Stimulated activated naive CD8-positive, alpha-beta T cell treated with anti-CD3 and anti-CD28 coated beads, Interleukin-15, Interleukin-2, amounts not matched to agents 100 U/mL and 50 U/mL, for 24 hours (primary cell): ENCODE measurements around the gene STXBP6.
A peak's percentile ranks its signal among the peaks of the same experiment; 100 is the strongest.
"Not testable (repeated sequence)": the region's sequence is repeated elsewhere in the genome, so short reads cannot be mapped to it uniquely, and the experiment has no call there.

Experiments used
- ATAC-seq: fragments of 150-1000 bp; cut with Tn5 transposase; one replicate; pipeline ENCODE4 v1.10.0; 2021
- DNase-seq: peaks from one replicate; pipeline ENCODE4 v3.0.0; 2021

The STXBP6 gene

GRCh38 chr14:24828486-24828885 lies 221.5 kb downstream of the STXBP6 start:
- ATAC-seq (no peak), DNase-seq (no peak)

- DNase-seq (no peak), ATAC-seq (no peak)
These were observed 223.6 kb downstream of the STXBP6 start for GRCh38 chr14:24826390-24826789.

- DNase-seq (no peak), ATAC-seq (no peak)
These were observed 229.3 kb downstream of the STXBP6 start for GRCh38 chr14:24820616-24821015.

GRCh38 chr14:24818823-24819341 lies 231.1 kb downstream of the STXBP6 start:
- DNase-seq: no peak
- ATAC-seq: no peak

GRCh38 chr14:24818058-24818822 lies 231.7 kb downstream of the STXBP6 start:
- no peak for ATAC-seq
- DNase-seq: no peak

GRCh38 chr14:24817212-24818057 lies 232.5 kb downstream of the STXBP6 start:
- DNase-seq (no peak), ATAC-seq (no peak)

- DNase-seq (no peak), ATAC-seq (no peak)
These were observed 233.1 kb downstream of the STXBP6 start for GRCh38 chr14:24816929-24817211.

GRCh38 chr14:24816011-24816928 lies 233.7 kb downstream of the STXBP6 start:
- no peak for ATAC-seq
- no peak for DNase-seq

GRCh38 chr14:24815543-24815942 lies 234.4 kb downstream of the STXBP6 start:
- DNase-seq (no peak), ATAC-seq (no peak)

- ATAC-seq: no peak
- DNase-seq: no peak
These were observed 235.0 kb downstream of the STXBP6 start for GRCh38 chr14:24814944-24815343.

- no peak for ATAC-seq
These were observed 235.6 kb downstream of the STXBP6 start for GRCh38 chr14:24814346-24814745.

GRCh38 chr14:24813819-24814259 lies 236.1 kb downstream of the STXBP6 start:
- ATAC-seq (no peak), DNase-seq (no peak)

More at GRCh38 chr14:24814346-24814745, 235.6 kb downstream of the STXBP6 start:
- no peak for DNase-seq

- ATAC-seq: no peak
- no peak for DNase-seq
These were observed 236.7 kb downstream of the STXBP6 start for GRCh38 chr14:24813089-24813815.

GRCh38 chr14:24809135-24809534 lies 240.8 kb downstream of the STXBP6 start:
- ATAC-seq (no peak), DNase-seq (no peak)

GRCh38 chr14:24808412-24808811 lies 241.5 kb downstream of the STXBP6 start:
- ATAC-seq: no peak

GRCh38 chr14:24806061-24806678 lies 243.8 kb downstream of the STXBP6 start:
- ATAC-seq: no peak

More at GRCh38 chr14:24808412-24808811, 241.5 kb downstream of the STXBP6 start:
- DNase-seq: no peak

GRCh38 chr14:24804552-24805212 lies 245.3 kb downstream of the STXBP6 start:
- DNase-seq (no peak), ATAC-seq (no peak)

More at GRCh38 chr14:24806061-24806678, 243.8 kb downstream of the STXBP6 start:
- DNase-seq: peak; percentile 59

GRCh38 chr14:24803933-24804494 lies 245.9 kb downstream of the STXBP6 start:
- no peak for ATAC-seq
- DNase-seq: no peak

GRCh38 chr14:24803426-24803825 lies 246.5 kb downstream of the STXBP6 start:
- DNase-seq, ATAC-seq: not testable (repeated sequence)

GRCh38 chr14:24802236-24802635 lies 247.7 kb downstream of the STXBP6 start:
- DNase-seq (no peak), ATAC-seq (no peak)
